GM18502 (cell line): Measurements from ENCODE around the gene C1QTNF5.

Experiments used
- ATAC-seq: cut with Tn5 transposase; IDR thresholded peaks from one replicate; pipeline ENCODE4 v1.9.1; 2021; ENCODE audit warnings: mild to moderate bottlenecking; ENCODE audit not compliant: unreplicated experiment, poor library complexity

C1QTNF5 gene

DNA sequence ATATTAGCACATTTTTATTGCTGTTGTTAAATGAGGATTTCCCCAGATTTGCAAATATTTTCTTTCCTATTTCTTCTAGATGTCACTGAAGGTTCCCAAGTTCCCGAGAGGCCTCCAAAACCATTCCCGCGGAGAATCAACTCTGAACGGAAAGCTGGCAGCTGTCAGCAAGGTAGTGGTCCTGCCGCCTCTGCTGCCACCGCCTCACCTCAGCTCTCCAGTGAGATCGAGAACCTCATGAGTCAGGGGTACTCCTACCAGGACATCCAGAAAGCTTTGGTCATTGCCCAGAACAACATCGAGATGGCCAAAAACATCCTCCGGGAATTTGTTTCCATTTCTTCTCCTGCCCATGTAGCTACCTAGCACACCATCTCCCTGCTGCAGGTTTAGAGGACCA, 41.3 kb downstream of the C1QTNF5 start:
- ATAC-seq, result no peak

GRCh38 chr11:119298726-119299125, 42.0 kb downstream of the C1QTNF5 start:
- ATAC-seq, result no peak

DNA sequence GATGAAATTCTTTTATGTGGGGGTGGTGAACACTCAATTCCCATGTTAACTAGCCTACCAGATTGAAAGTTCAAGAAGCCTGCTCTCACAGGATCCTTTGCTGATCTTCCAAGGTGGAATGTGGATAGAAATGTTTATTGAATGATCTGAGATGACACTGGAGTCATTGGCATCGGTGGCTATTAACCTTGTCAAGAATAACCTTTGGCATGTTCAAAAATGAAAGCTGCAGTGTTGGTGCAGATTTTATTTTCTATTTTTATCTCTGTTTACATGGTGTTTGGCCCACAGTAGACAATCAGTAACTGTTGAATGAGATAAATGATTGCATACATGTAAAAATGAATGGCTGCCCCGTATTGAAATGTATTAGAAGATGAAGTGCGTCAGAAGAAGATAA, 42.7 kb downstream of the C1QTNF5 start:
- no peak for ATAC-seq

DNA sequence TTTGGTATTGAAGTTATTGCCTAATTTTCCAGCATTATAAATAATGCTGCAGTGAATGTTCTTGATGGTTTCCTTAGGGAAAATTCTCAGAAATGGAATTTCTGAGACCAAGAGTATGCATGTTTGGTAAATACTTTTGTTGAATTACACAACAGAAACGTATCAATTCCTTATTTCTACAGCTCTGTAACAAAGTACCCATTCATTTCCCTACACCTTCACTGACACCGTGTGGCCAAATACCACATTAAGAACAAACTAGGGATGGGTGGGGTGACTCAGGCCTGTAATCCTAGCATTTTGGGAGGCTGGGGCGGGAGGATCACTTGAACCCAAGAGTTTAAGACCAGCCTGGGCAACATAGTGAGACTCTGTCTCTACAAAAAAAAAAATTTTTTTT, 45.5 kb downstream of the C1QTNF5 start:
- ATAC-seq, result no peak

- ATAC-seq, result no peak
These were observed 47.2 kb downstream of the C1QTNF5 start for GRCh38 chr11:119293461-119293860.

DNA sequence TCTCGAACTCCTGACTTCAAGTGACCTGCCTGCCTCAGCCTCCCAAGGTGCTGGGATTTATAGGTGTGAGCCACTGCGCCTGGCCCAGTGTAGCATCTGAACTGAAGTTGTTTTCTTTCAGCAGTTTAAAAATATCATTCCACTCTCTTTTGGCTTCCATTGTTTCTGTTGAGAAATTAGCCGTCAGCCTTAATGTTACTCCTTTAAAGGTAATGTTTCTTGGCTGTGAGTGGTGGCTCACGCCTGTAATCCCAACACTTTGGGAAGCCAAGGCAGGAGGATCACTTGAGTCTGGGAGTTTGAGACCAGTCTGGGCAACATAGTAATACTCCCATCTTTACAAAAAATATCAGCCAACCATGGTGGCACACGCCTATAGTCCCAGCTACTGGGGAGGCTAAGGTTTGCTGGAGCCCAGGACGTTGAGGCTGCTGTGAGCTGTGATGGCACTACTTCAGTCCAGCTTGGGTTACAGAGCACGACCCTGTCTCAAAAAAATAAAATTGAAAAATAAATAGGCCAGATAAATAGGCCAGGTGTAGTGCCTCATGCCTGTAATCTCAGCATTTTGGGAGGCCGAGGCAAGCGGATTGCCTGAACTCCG, 49.7 kb downstream of the C1QTNF5 start:
- no peak for ATAC-seq
